Mesothelial cell of epicardium (in vitro differentiated cells): ENCODE measurements around the gene AKT1S1. TPM values are rescaled to one million over a fixed set of nuclear protein-coding genes. Genes with fewer than 3 reads are reported as not detected.

Experiments used
- DNase-seq, 2 experiments: peaks; one replicate each; pipeline ENCODE4 v3.0.0; 2021; ENCODE audit warnings: low spot score in 2 of 2; ENCODE audit not compliant: unreplicated experiment in 2 of 2
- H3K27ac Mint-ChIP-seq: 2 replicates; pipeline ENCODE4 v1.8.0; 2021; ENCODE audit warnings: mixed read lengths
- H3K27me3 Mint-ChIP-seq: 2 replicates; pipeline ENCODE4 v1.8.0; 2021; ENCODE audit warnings: low read depth, mixed read lengths
- H3K36me3 Mint-ChIP-seq: 2 replicates; pipeline ENCODE4 v1.8.0; 2021; ENCODE audit warnings: mixed read lengths
- H3K4me1 Mint-ChIP-seq: 2 replicates; pipeline ENCODE4 v1.8.0; 2021; ENCODE audit warnings: mixed read lengths
- H3K4me3 Mint-ChIP-seq: 2 replicates; pipeline ENCODE4 v1.8.0; 2021; ENCODE audit warnings: mild to moderate bottlenecking, moderate library complexity, mixed read lengths
- H3K9me3 Mint-ChIP-seq: 2 replicates; pipeline ENCODE4 v1.8.0; 2021; ENCODE audit warnings: mixed read lengths
- CTCF ChIP-seq: fragments of 200-600 bp; sonication (generic); IDR thresholded peaks from one replicate; pipeline ENCODE4 v1.5.0; 2021; ENCODE audit warnings: antibody characterized with exemption; ENCODE audit not compliant: unreplicated experiment
- total RNA-seq: library from RNA; stranded (reverse); gene quantifications from 3 replicates; pipeline ENCODE4 v1.2.1, GENCODE V29; 2021

AKT1S1 gene
- total RNA-seq, 1 donor from 2014 or later = 41.8 TPM

- Mint-ChIP-seq H3K9me3 (no peaks in the 10 kb centered on the region), H3K4me3 (no peak overlapping the region), H3K4me1 (peaks cover 14% of the 10 kb centered on the region), H3K27ac (no peak overlapping the region), H3K36me3 (peaks cover 43% of the 10 kb centered on the region), H3K27me3 (no peaks in the 10 kb centered on the region)
- TF ChIP-seq CTCF = no peak
- no peak for DNase-seq
These were observed 5.5 kb upstream of the AKT1S1 start for GRCh38 chr19:49882643-49883042.

- H3K27ac Mint-ChIP-seq = no peak overlapping the region
- H3K4me3 Mint-ChIP-seq = no peak overlapping the region
- H3K36me3 Mint-ChIP-seq = peaks cover 43% of the 10 kb centered on the region
- DNase-seq = no peak
- no peaks in the 10 kb centered on the region for H3K9me3 Mint-ChIP-seq
- H3K27me3 Mint-ChIP-seq = no peaks in the 10 kb centered on the region
- H3K4me1 Mint-ChIP-seq = peaks cover 14% of the 10 kb centered on the region
- no peak for TF ChIP-seq CTCF
These were observed 4.7 kb upstream of the AKT1S1 start for GRCh38 chr19:49881672-49882394.

- Mint-ChIP-seq H3K27me3 (no peaks in the 10 kb centered on the region), H3K36me3 (peaks cover 39% of the 10 kb centered on the region), H3K27ac (no peak overlapping the region), H3K4me3 (no peak overlapping the region), H3K9me3 (no peaks in the 10 kb centered on the region), H3K4me1 (peaks cover 14% of the 10 kb centered on the region)
- TF ChIP-seq CTCF = no peak
- DNase-seq = no peak
These were observed 4.0 kb upstream of the AKT1S1 start for GRCh38 chr19:49881186-49881585.

- DNase-seq = no peak
- H3K27me3 Mint-ChIP-seq = no peaks in the 10 kb centered on the region
These were observed 3.2 kb upstream of the AKT1S1 start for GRCh38 chr19:49880162-49880869.

GRCh38 chr19:49879243-49879963, 2.2 kb upstream of the AKT1S1 start:
- H3K9me3 Mint-ChIP-seq = no peaks in the 10 kb centered on the region
- peaks cover 19% of the 10 kb centered on the region for H3K4me1 Mint-ChIP-seq
- no peaks in the 10 kb centered on the region for H3K27me3 Mint-ChIP-seq
- H3K4me3 Mint-ChIP-seq = no peak overlapping the region
- peaks cover 29% of the 10 kb centered on the region for H3K36me3 Mint-ChIP-seq
- TF ChIP-seq CTCF = no peak
- H3K27ac Mint-ChIP-seq = no peak overlapping the region
- no peak for DNase-seq

More at GRCh38 chr19:49880162-49880869, 3.2 kb upstream of the AKT1S1 start:
- H3K27ac Mint-ChIP-seq = no peak overlapping the region
- peaks cover 37% of the 10 kb centered on the region for H3K36me3 Mint-ChIP-seq
- H3K4me1 Mint-ChIP-seq = peaks cover 19% of the 10 kb centered on the region
- no peaks in the 10 kb centered on the region for H3K9me3 Mint-ChIP-seq
- no peak overlapping the region for H3K4me3 Mint-ChIP-seq
- no peak for TF ChIP-seq CTCF
